Stimulated activated CD4-positive, alpha-beta T cell treated with anti-CD3 and anti-CD28 coated beads, Interleukin-1b, Interleukin-23, amount 100 ng/mL, for 1 hour (primary cell): Measurements from ENCODE around the gene KCNB1.

ENCODE experiments used
- DNase-seq, 2 donors: peaks; one replicate each; pipeline ENCODE4 v3.0.0-alpha.2; 2020; ENCODE audit warnings: low read depth in 2 of 2

The KCNB1 gene

GRCh38 chr20:49497398-49497669 lies 14.9 kb upstream of the KCNB1 start:
- DNase-seq = no peak

GRCh38 chr20:49496553-49497397 lies 14.3 kb upstream of the KCNB1 start:
- no peak for DNase-seq

GRCh38 chr20:49496043-49496442 lies 13.6 kb upstream of the KCNB1 start:
- DNase-seq = no peak

- DNase-seq = no peak
These were observed 8.2 kb upstream of the KCNB1 start for GRCh38 chr20:49490689-49491088.

GRCh38 chr20:49489688-49490087 lies 7.2 kb upstream of the KCNB1 start:
- no peak for DNase-seq

GRCh38 chr20:49486064-49486463 lies 3.6 kb upstream of the KCNB1 start:
- DNase-seq = no peak

GRCh38 chr20:49485563-49485962 lies 3.1 kb upstream of the KCNB1 start:
- DNase-seq = no peak

- peak in 1 of 2 donors; percentile 27 for DNase-seq
These were observed 2.0 kb upstream of the KCNB1 start for GRCh38 chr20:49484180-49485140.

- DNase-seq = no peak
These were observed 1.2 kb upstream of the KCNB1 start for GRCh38 chr20:49483696-49484123.

- no peak for DNase-seq
These were observed 689 bp upstream of the KCNB1 start for GRCh38 chr20:49483018-49483695.

- DNase-seq = no peak
These were observed 295 bp downstream of the KCNB1 start for GRCh38 chr20:49482173-49482572.

- DNase-seq = no peak
These were observed 1.4 kb downstream of the KCNB1 start for GRCh38 chr20:49481116-49481515.

GRCh38 chr20:49480236-49480635 lies 2.2 kb downstream of the KCNB1 start:
- no peak for DNase-seq

GRCh38 chr20:49479785-49480184 lies 2.7 kb downstream of the KCNB1 start:
- no peak for DNase-seq

GRCh38 chr20:49478754-49479689 lies 3.4 kb downstream of the KCNB1 start:
- no peak for DNase-seq

- DNase-seq = no peak
These were observed 4.2 kb downstream of the KCNB1 start for GRCh38 chr20:49478266-49478665.

- no peak for DNase-seq
These were observed 5.3 kb downstream of the KCNB1 start for GRCh38 chr20:49477200-49477599.

- no peak for DNase-seq
These were observed 6.5 kb downstream of the KCNB1 start for GRCh38 chr20:49476016-49476355.

GRCh38 chr20:49475292-49476015 lies 7.0 kb downstream of the KCNB1 start:
- DNase-seq = no peak

GRCh38 chr20:49471397-49471796 lies 11.1 kb downstream of the KCNB1 start:
- no peak for DNase-seq

- no peak for DNase-seq
These were observed 11.5 kb downstream of the KCNB1 start for GRCh38 chr20:49470922-49471321.
